ENCODE data around the gene COL6A2. TPM values are rescaled to one million over a fixed set of nuclear protein-coding genes. Genes with fewer than 3 reads are reported as not detected.

Gene COL6A2
- total RNA-seq, 1 donor from 2014 or later = 18.5 TPM

DNA sequence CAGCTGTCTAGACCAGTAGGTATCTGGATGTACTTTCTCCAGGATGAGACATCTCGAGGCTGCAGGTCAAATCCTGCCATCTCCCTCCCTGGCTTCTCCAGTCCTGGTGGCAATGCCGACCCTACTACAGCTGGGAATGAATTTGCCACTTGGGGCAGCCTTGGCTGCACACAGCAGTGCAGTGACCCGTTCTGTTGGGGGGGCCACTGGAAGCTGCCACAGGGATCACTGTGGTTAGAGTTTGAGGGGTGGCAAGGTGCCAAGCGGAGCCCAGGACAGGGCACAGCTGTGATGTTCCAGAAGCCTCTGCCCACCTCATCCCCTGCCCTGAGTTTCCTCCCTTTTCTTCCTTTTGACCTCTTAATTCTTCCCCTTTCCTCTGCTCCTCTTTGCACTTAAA, 17.1 kb downstream of the COL6A2 start:
- Mint-ChIP-seq H3K9me3 (no peaks in the 10 kb centered on the region), H3K27me3 (ENCODE audit: low read depth) (no peaks in the 10 kb centered on the region), H3K36me3 (ENCODE audit: low read depth) (no peaks in the 10 kb centered on the region), H3K27ac (ENCODE audit: unreplicated experiment) (no peak overlapping the region), H3K4me1 (no peaks in the 10 kb centered on the region), H3K4me3 (no peak overlapping the region)
- DNase-seq (ENCODE audit: low read depth, low spot score) = no peak
- TF ChIP-seq, protein P1, sequence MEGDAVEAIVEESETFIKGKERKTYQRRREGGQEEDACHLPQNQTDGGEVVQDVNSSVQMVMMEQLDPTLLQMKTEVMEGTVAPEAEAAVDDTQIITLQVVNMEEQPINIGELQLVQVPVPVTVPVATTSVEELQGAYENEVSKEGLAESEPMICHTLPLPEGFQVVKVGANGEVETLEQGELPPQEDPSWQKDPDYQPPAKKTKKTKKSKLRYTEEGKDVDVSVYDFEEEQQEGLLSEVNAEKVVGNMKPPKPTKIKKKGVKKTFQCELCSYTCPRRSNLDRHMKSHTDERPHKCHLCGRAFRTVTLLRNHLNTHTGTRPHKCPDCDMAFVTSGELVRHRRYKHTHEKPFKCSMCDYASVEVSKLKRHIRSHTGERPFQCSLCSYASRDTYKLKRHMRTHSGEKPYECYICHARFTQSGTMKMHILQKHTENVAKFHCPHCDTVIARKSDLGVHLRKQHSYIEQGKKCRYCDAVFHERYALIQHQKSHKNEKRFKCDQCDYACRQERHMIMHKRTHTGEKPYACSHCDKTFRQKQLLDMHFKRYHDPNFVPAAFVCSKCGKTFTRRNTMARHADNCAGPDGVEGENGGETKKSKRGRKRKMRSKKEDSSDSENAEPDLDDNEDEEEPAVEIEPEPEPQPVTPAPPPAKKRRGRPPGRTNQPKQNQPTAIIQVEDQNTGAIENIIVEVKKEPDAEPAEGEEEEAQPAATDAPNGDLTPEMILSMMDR (conservative IDR thresholded peaks at IDR 0.05) = no peak

- no peak overlapping the region for H3K4me3 Mint-ChIP-seq
- H3K27ac Mint-ChIP-seq (ENCODE audit: unreplicated experiment) = no peak overlapping the region
- TF ChIP-seq, protein P1 (conservative IDR thresholded peaks at IDR 0.05) = no peak
- no peaks in the 10 kb centered on the region for H3K4me1 Mint-ChIP-seq
- no peak for DNase-seq (ENCODE audit: low read depth, low spot score)
- H3K27me3 Mint-ChIP-seq (ENCODE audit: low read depth) = no peaks in the 10 kb centered on the region
- no peaks in the 10 kb centered on the region for H3K9me3 Mint-ChIP-seq
- no peaks in the 10 kb centered on the region for H3K36me3 Mint-ChIP-seq (ENCODE audit: low read depth)
Observed at GRCh38 chr21:46115441-46116188, 17.7 kb downstream of the COL6A2 start.

- TF ChIP-seq, protein P1 (conservative IDR thresholded peaks at IDR 0.05) = no peak
- no peaks in the 10 kb centered on the region for H3K4me1 Mint-ChIP-seq
- no peaks in the 10 kb centered on the region for H3K36me3 Mint-ChIP-seq (ENCODE audit: low read depth)
- no peak overlapping the region for H3K4me3 Mint-ChIP-seq
- no peak for DNase-seq (ENCODE audit: low read depth, low spot score)
- H3K9me3 Mint-ChIP-seq = no peaks in the 10 kb centered on the region
- no peak overlapping the region for H3K27ac Mint-ChIP-seq (ENCODE audit: unreplicated experiment)
- no peaks in the 10 kb centered on the region for H3K27me3 Mint-ChIP-seq (ENCODE audit: low read depth)
Observed at GRCh38 chr21:46116189-46116775, 18.4 kb downstream of the COL6A2 start.

GRCh38 chr21:46116776-46117585, 19.1 kb downstream of the COL6A2 start:
- no peak overlapping the region for H3K27ac Mint-ChIP-seq (ENCODE audit: unreplicated experiment)
- TF ChIP-seq, protein P1 (conservative IDR thresholded peaks at IDR 0.05) = no peak
- DNase-seq (ENCODE audit: low read depth, low spot score) = no peak
- no peaks in the 10 kb centered on the region for H3K4me1 Mint-ChIP-seq
- H3K36me3 Mint-ChIP-seq (ENCODE audit: low read depth) = no peaks in the 10 kb centered on the region
- H3K9me3 Mint-ChIP-seq = no peaks in the 10 kb centered on the region
- H3K4me3 Mint-ChIP-seq = no peak overlapping the region
- H3K27me3 Mint-ChIP-seq (ENCODE audit: low read depth) = no peaks in the 10 kb centered on the region

GRCh38 chr21:46117586-46118315, 19.8 kb downstream of the COL6A2 start:
- Mint-ChIP-seq H3K9me3 (no peaks in the 10 kb centered on the region), H3K36me3 (ENCODE audit: low read depth) (no peaks in the 10 kb centered on the region), H3K4me1 (no peaks in the 10 kb centered on the region), H3K4me3 (no peak overlapping the region), H3K27me3 (ENCODE audit: low read depth) (no peaks in the 10 kb centered on the region), H3K27ac (ENCODE audit: unreplicated experiment) (no peak overlapping the region)
- TF ChIP-seq, protein P1 (conservative IDR thresholded peaks at IDR 0.05) = no peak
- DNase-seq (ENCODE audit: low read depth, low spot score) = no peak

Measured in neural crest cell (in vitro differentiated cells).